T-cell (primary cell): ENCODE measurements around the gene ALPP. TPM values are rescaled to one million over a fixed set of nuclear protein-coding genes. Genes with fewer than 3 reads are reported as not detected.
"Not testable (repeated sequence)": the region's sequence is repeated elsewhere in the genome, so short reads cannot be mapped to it uniquely, and the experiment has no call there.

Experiments used
- ATAC-seq, 4 experiments: fragments of 200-7000 bp in 3 of 4; fragments of 150-1000 bp in 1 of 4; cut with Tn5 transposase; replicated peaks in 1 of 4; 1 replicate in 3 of 4; 2 replicates in 1 of 4; pipeline ENCODE4 v1.10.0; 2021; ENCODE audit warnings: moderate library complexity in 3 of 4, mild to moderate bottlenecking in 2 of 4, moderate number of reproducible peaks in 1 of 4
- CTCF ChIA-PET, 2 donors: fragments of 300-600 bp; sonication (Branson Sonifier 250); formaldehyde crosslinking; loops; one replicate each; lab custom pipeline; 2022; ENCODE audit warnings: antibody characterized with exemption in 2 of 2; lab: Charles Lee
- POLR2A ChIA-PET, 2 donors: fragments of 300-600 bp; sonication (Branson Sonifier 250); formaldehyde crosslinking; loops; one replicate each; lab custom pipeline; 2022; ENCODE audit warnings: antibody characterized with exemption in 2 of 2; lab: Charles Lee
- DNase-seq, 35 experiments: peaks; one replicate each; pipeline versions ENCODE4 v3.0.0 to v3.0.0-alpha.2; 2013 to 2023
- H3K27ac ChIP-seq: one replicate; pipeline ENCODE4 v1.5.1; 2013; ENCODE audit warnings: low read length
- H3K27me3 ChIP-seq, 2 experiments: replicated peaks in 1 of 2; 1 replicate in 1 of 2; 2 replicates in 1 of 2; pipeline versions ENCODE4 v1.6.1 to v1.7.0; 2013; ENCODE audit warnings: low read length in 1 of 2, mixed read lengths in 1 of 2; ENCODE audit not compliant: control insufficient read depth in 2 of 2, insufficient read depth in 2 of 2; ENCODE audit errors: extremely low read depth in 1 of 2
- H3K36me3 ChIP-seq, 2 donors: 1 replicate in 1 of 2; 2 replicates in 1 of 2; pipeline versions ENCODE4 v1.6.1 to v1.7.0; 2013; ENCODE audit warnings: low read length in 1 of 2; ENCODE audit not compliant: control insufficient read depth in 2 of 2, insufficient read depth in 1 of 2; ENCODE audit errors: extremely low read depth in 1 of 2
- H3K4me1 ChIP-seq, 2 experiments: 1 replicate in 1 of 2; 2 replicates in 1 of 2; pipeline versions ENCODE4 v1.6.1 to v1.7.0; 2013; ENCODE audit warnings: low read length in 2 of 2, mixed read lengths in 1 of 2; ENCODE audit not compliant: insufficient read depth in 2 of 2, control insufficient read depth in 1 of 2; ENCODE audit errors: extremely low read depth in 1 of 2
- H3K4me3 ChIP-seq, 2 donors: 1 replicate in 1 of 2; 2 replicates in 1 of 2; pipeline versions ENCODE4 v1.5.1 to v1.7.0; 2013; ENCODE audit warnings: mild to moderate bottlenecking in 2 of 2, low read length in 1 of 2, moderate library complexity in 1 of 2; ENCODE audit not compliant: control insufficient read depth in 1 of 2; ENCODE audit errors: extremely low read depth in 1 of 2
- H3K9me3 ChIP-seq: 2 replicates; pipeline ENCODE4 v1.7.0; 2013
- H3K27ac Mint-ChIP-seq, 2 donors: one replicate each; pipeline ENCODE4 v1.8.0; 2020 to 2021; ENCODE audit warnings: mild to moderate bottlenecking in 2 of 2, mixed read lengths in 2 of 2
- H3K27me3 Mint-ChIP-seq, 2 donors: one replicate each; pipeline ENCODE4 v1.8.0; 2021 to 2022; ENCODE audit warnings: mixed read lengths in 2 of 2
- H3K36me3 Mint-ChIP-seq: one replicate; pipeline ENCODE4 v1.8.0; 2021; ENCODE audit warnings: mixed read lengths
- H3K4me1 Mint-ChIP-seq, 3 donors: one replicate each; pipeline ENCODE4 v1.8.0; 2020 to 2022; ENCODE audit warnings: mixed read lengths in 3 of 3, mild to moderate bottlenecking in 1 of 3
- H3K4me3 Mint-ChIP-seq, 3 donors: one replicate each; pipeline ENCODE4 v1.8.0; 2020 to 2022; ENCODE audit warnings: mild to moderate bottlenecking in 3 of 3, mixed read lengths in 3 of 3, moderate library complexity in 3 of 3
- H3K9me3 Mint-ChIP-seq, 3 donors: one replicate each; pipeline ENCODE4 v1.8.0; 2020 to 2022; ENCODE audit warnings: mixed read lengths in 3 of 3
- WGBS: methylation state at CpG from one replicate; pipeline ENCODE4 v1.1.5; 2013; ENCODE audit warnings: missing lambda C conversion rate; ENCODE audit not compliant: insufficient coverage; 5-methylcytosine and 5-hydroxymethylcytosine counted together
- total RNA-seq, 35 experiments: library from RNA in 6 of 35; stranded (reverse) in 6 of 35; fragments of 120-200 nt in 1 of 35; gene quantifications; one replicate each; pipeline versions ENCODE4 v1.2.1 to v1.2.4 and lab custom pipeline; 2013 to 2026

Gene ALPP
- total RNA-seq, 5 donors from 2014 or later (not counting 1 experiment from before 2014, with no cell fraction given), result 0.16 TPM; not detected in 4

DNA sequence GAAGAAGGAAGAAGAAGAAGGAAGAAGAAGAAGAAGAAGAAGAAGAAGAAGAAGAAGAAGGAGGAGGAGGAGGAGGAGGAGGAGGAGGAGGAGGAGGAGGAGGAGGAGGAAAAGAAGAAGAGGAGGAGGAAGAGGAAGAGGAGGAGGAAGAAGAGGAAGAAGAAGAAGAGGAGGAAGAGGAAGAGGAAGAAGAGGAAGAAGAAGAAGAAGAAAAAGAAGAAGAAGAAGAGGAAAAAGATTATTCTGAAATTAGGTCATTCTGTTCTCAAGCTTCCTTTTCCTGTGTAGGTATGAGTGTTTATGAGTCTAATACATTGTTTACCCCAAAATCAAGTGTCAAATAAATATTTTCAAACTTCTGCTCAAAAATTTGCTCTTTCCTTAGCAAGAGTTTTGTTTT is 6.5 kb downstream of the ALPP start:
- POLR2A ChIA-PET, result not testable (repeated sequence)

DNA sequence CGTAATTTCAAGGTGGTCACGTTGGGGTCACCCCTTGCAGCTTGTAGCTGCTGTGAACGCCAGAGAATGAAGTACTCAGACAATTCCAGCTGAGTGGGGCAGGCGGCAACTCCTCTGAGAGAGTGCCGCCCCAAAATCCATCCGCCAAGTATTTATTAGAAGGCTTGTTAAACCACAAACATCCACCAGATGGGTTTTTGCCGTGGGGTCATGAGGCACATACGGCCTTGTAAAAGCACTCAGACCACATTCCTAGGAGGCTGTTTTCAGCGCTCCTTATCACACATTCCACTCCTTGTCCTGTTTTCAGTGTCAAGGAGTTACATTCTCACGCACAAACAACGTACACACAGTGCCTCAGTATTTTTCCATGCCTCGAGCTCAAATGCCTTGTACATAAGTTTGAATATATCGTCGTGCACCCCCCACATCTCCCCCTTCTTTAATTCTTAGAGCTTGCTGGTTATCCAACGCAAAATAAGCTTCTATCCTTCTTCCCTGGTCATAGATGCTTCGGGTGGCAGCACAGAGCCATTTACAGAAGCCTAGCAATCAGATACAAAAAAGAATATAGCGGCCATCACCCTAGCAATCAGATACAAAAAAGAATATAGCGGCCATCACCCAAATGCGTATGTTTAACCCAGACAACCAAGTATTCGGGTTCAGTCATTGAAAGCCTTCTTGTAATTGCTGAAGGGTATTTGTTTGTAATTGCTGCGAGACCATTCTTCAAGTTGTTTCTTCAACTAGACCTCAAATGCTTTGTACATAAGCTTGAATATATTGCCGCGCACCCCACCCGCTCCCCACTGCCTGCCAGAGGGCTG is 7.3 kb downstream of the ALPP start:
- H3K4me3 ChIP-seq, result no peak overlapping the region
- no peaks in the 10 kb centered on the region for H3K36me3 Mint-ChIP-seq
- no peaks in the 10 kb centered on the region for H3K9me3 ChIP-seq
- H3K27ac ChIP-seq, result no peak overlapping the region
- H3K36me3 ChIP-seq, result no peaks in the 10 kb centered on the region
- H3K27me3 ChIP-seq, result peaks cover 2 to 64% of the 10 kb centered on the region in 2 experiments
- WGBS, result 29% methylated on average over 15 of the region's 24 CpGs
- no peak overlapping the region for H3K27ac Mint-ChIP-seq
- H3K9me3 Mint-ChIP-seq, result no peaks in the 10 kb centered on the region
- peaks cover 16 to 68% of the 10 kb centered on the region in 2 donors for H3K27me3 Mint-ChIP-seq
- H3K4me1 ChIP-seq, result peaks cover 0 to 8% of the 10 kb centered on the region in 2 experiments
- peaks cover 0 to 9% (median 3%) of the 10 kb centered on the region in 3 donors for H3K4me1 Mint-ChIP-seq
- ChIA-PET POLR2A (no interaction called here), CTCF (no interaction called here)
- no peak overlapping the region for H3K4me3 Mint-ChIP-seq
- ATAC-seq (no peak), DNase-seq (no peak)

More for the DNA sequence above, 6.5 kb downstream of the ALPP start:
- ATAC-seq, H3K9me3 Mint-ChIP-seq, H3K9me3 ChIP-seq, H3K27ac Mint-ChIP-seq, H3K4me1 ChIP-seq, H3K4me1 Mint-ChIP-seq, CTCF ChIA-PET, H3K36me3 Mint-ChIP-seq, H3K4me3 ChIP-seq, H3K27ac ChIP-seq, H3K4me3 Mint-ChIP-seq, DNase-seq, H3K36me3 ChIP-seq: not testable (repeated sequence)
- peaks cover 2 to 67% of the 10 kb centered on the region in 2 experiments for H3K27me3 ChIP-seq
- peaks cover 12 to 61% of the 10 kb centered on the region in 2 donors for H3K27me3 Mint-ChIP-seq

DNA sequence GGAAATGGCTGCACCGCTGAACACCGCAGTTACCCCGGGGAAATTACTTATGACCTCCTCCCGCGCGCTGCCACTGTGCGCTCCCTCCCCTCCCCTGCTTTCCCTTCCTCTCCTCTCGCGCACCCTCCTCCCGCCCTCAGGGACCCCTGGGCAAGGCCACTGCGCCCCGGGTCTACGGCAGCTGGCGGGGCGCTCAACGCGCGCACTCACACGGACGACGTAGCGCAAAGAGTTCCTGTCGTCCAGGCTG is 7.9 kb downstream of the ALPP start:
- H3K4me3 Mint-ChIP-seq, result no peak overlapping the region
- 42% methylated on average over 22 of the region's 23 CpGs for WGBS
- no peak overlapping the region for H3K27ac ChIP-seq
- POLR2A ChIA-PET, result no interaction called here
- no peak for DNase-seq
- H3K4me3 ChIP-seq, result no peak overlapping the region
- H3K27me3 Mint-ChIP-seq, result peaks cover 17 to 69% of the 10 kb centered on the region in 2 donors
- H3K27ac Mint-ChIP-seq, result no peak overlapping the region
- CTCF ChIA-PET, result no interaction called here
- no peaks in the 10 kb centered on the region for H3K36me3 Mint-ChIP-seq
- H3K4me1 ChIP-seq, result peaks cover 0 to 6% of the 10 kb centered on the region in 2 experiments
- H3K27me3 ChIP-seq, result peaks cover 3 to 64% of the 10 kb centered on the region in 2 experiments
- H3K9me3 ChIP-seq, result no peaks in the 10 kb centered on the region
- no peaks in the 10 kb centered on the region for H3K9me3 Mint-ChIP-seq
- no peak for ATAC-seq
- peaks cover 0 to 9% (median 3%) of the 10 kb centered on the region in 3 donors for H3K4me1 Mint-ChIP-seq
- H3K36me3 ChIP-seq, result no peaks in the 10 kb centered on the region

DNA sequence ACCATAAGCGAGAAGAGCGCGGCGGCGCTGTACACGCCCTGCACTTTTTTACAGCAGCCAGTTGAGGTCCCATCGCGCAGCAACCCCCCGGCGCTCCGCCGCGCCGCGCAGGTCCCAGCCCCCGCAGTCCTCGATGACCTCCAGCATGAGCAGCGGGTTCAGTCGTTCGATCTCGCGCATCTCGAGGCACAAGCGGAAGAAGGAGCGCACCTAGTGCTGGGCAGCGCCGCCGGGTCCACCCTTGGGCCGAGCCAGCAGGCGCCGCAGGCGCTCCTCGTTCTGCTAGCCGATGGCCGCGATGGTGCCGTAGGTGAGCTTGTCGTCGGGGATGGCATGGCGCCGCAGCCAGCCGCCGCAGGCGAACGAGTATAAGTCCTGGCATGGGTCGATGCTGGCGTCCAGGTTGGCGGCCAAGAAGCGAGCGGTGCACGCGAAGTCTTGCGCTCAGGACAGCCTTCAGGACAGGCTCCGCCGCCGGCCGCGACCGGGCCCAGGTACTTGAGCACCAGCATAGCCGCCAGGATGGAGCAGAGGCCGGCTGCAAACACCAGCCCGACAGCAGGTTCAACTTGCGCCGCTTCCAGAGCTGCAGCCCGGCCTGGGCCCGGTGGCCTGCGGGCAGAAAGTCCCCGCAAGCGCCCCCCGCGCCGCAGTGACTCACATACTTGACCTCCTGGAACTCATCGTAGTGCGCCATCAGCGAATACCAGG is 8.3 kb downstream of the ALPP start:
- Mint-ChIP-seq H3K4me3 (no peak overlapping the region), H3K27ac (no peak overlapping the region), H3K9me3 (no peaks in the 10 kb centered on the region), H3K36me3 (no peaks in the 10 kb centered on the region), H3K27me3 (peaks cover 17 to 68% of the 10 kb centered on the region in 2 donors), H3K4me1 (peaks cover 0 to 9% (median 3%) of the 10 kb centered on the region in 3 donors)
- H3K4me1 ChIP-seq, result peaks cover 0 to 3% of the 10 kb centered on the region in 2 experiments
- H3K27ac ChIP-seq, result no peak overlapping the region
- no peak for ATAC-seq
- no peak for DNase-seq
- H3K27me3 ChIP-seq, result peaks cover 2 to 62% of the 10 kb centered on the region in 2 experiments
- ChIA-PET POLR2A (no interaction called here), CTCF (no interaction called here)
- no peaks in the 10 kb centered on the region for H3K9me3 ChIP-seq
- no peaks in the 10 kb centered on the region for H3K36me3 ChIP-seq
- H3K4me3 ChIP-seq, result no peak overlapping the region
- 57% methylated on average over 75 of the region's 75 CpGs for WGBS

DNA sequence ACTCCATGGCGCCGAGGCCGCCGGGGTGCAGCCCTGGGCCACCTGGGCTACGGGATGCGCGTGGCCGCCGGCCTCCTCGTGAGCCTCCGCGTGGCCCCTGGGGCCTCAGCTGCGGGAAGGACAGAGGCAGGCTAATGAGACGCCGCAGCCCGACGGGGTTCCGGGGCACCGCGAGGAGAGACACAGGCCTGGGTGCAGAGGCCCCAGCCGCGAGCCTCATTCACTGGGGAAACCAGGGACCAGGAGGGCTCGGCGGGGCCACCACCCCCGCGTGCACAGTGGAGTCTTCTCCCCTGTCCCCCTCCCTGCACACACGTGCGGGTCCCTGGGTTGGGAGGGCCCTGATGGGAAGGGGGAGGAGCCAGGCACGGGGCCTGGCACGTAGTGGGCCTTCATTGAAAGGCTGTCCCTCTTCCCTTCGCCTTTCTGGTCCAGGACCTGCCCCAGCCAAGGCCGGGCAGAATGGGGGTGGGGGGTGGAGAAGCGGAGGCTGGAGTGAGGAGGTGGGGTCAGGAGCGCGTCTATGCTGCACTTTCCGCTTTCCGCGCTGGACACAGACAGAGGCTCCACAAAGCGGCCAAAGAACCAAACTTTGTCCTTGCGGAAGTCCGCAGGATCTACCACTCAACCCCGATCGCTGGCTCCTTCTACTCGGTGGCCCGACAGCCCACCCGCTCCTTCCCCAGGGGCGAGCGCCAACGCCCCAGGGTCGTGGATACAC is 9.1 kb downstream of the ALPP start:
- Mint-ChIP-seq H3K4me1 (peaks cover 0 to 9% (median 3%) of the 10 kb centered on the region in 3 donors), H3K9me3 (no peaks in the 10 kb centered on the region), H3K27me3 (peaks cover 17 to 64% of the 10 kb centered on the region in 2 donors), H3K27ac (no peak overlapping the region), H3K36me3 (no peaks in the 10 kb centered on the region), H3K4me3 (no peak overlapping the region)
- ChIA-PET CTCF (no interaction called here), POLR2A (no interaction called here)
- no peak overlapping the region for H3K27ac ChIP-seq
- H3K9me3 ChIP-seq, result no peaks in the 10 kb centered on the region
- WGBS, result 66% methylated on average over 36 of the region's 50 CpGs
- no peaks in the 10 kb centered on the region for H3K36me3 ChIP-seq
- ATAC-seq (no peak), DNase-seq (no peak)
- no peak overlapping the region for H3K4me3 ChIP-seq
- peaks cover 2 to 58% of the 10 kb centered on the region in 2 experiments for H3K27me3 ChIP-seq
- H3K4me1 ChIP-seq, result peaks cover 0 to 3% of the 10 kb centered on the region in 2 experiments

DNA sequence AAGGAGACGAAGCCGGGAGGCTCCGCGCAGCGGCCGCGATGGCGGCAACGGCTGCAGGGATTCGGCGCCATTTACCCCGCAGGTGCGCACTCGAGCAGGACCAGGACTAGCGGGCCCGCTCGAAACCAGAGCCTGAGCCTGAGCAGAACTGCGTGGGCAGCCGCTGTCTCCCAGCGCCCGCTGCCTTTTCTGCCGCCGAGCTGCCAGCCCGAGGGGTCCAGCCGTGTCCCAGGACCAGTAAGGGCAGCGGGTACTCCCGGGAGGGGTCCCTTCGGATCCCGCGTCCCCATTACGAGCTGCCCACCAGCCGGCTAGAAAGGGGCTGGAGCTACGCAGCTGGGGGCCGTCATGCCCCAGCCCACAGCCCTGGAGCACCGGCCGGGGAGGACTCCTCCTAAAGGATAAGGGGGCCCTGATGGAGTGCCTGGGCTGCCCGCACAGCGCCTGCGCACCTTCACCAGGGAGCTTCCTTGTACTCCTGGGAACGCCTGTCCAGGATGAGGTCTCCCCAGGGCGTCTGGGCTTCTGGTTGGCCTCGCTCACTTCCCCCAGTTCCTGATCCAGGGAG is 9.9 kb downstream of the ALPP start:
- H3K4me3 Mint-ChIP-seq, result no peak overlapping the region
- ChIA-PET POLR2A (no interaction called here), CTCF (no interaction called here)
- Histone ChIP-seq H3K9me3 (no peaks in the 10 kb centered on the region), H3K4me1 (peaks cover 0 to 3% of the 10 kb centered on the region in 2 experiments), H3K4me3 (no peak overlapping the region), H3K36me3 (no peaks in the 10 kb centered on the region), H3K27ac (no peak overlapping the region), H3K27me3 (peaks cover 2 to 54% of the 10 kb centered on the region in 2 experiments)
- H3K36me3 Mint-ChIP-seq, result no peaks in the 10 kb centered on the region
- ATAC-seq (no peak), DNase-seq (no peak)
- 77% methylated on average over 42 of the region's 42 CpGs for WGBS
- H3K9me3 Mint-ChIP-seq, result no peaks in the 10 kb centered on the region
- peaks cover 0 to 9% (median 3%) of the 10 kb centered on the region in 3 donors for H3K4me1 Mint-ChIP-seq
- H3K27ac Mint-ChIP-seq, result no peak overlapping the region
- peaks cover 17 to 59% of the 10 kb centered on the region in 2 donors for H3K27me3 Mint-ChIP-seq
